SK-N-SH treated with all-trans-retinoic acid at 6 μM for 48 hours (cell line): ENCODE results near the gene PTN.

Experiments used
- ATAC-seq: fragments of 200-7000 bp; cut with Tn5 transposase; 3 replicates; pipeline ENCODE4 v1.9.1; 2020; ENCODE audit warnings: mild to moderate bottlenecking, moderate library complexity
- ARNTL ChIP-seq: fragments of 450-650 bp; formaldehyde crosslinking; IDR thresholded peaks from 2 replicates; pipeline ENCODE4 v1.5.0; 2020; ENCODE audit warnings: low read depth, mild to moderate bottlenecking, moderate library complexity, borderline replicate concordance
- CSDC2 ChIP-seq: fragments of 250-450 bp; sonication (Bioruptor Pico); IDR thresholded peaks from 2 replicates; pipeline ENCODE4 v1.5.0; 2020; ENCODE audit warnings: mild to moderate bottlenecking, moderate library complexity
- ESRRG ChIP-seq: fragments of 250-450 bp; sonication (Bioruptor Pico); IDR thresholded peaks from 2 replicates; pipeline ENCODE4 v1.6.1; 2021; ENCODE audit warnings: mild to moderate bottlenecking
- ISL1 ChIP-seq: fragments of 250-450 bp; sonication (Bioruptor Pico); IDR thresholded peaks from 2 replicates; pipeline ENCODE4 v2.1.2; 2022; ENCODE audit warnings: mild to moderate bottlenecking, moderate library complexity
- OSR1 ChIP-seq: fragments of 250-450 bp; sonication (Bioruptor Pico); IDR thresholded peaks from 2 replicates; pipeline ENCODE4 v1.8.0; 2022; ENCODE audit warnings: moderate library complexity, mild to moderate bottlenecking, inconsistent platforms
- RARB ChIP-seq: fragments of 250-450 bp; sonication (Bioruptor Pico); IDR thresholded peaks from 2 replicates; pipeline ENCODE4 v1.8.0; 2021; ENCODE audit warnings: mild to moderate bottlenecking, moderate library complexity
- SNAI2 ChIP-seq: fragments of 250-450 bp; sonication (Bioruptor Pico); IDR thresholded peaks from 2 replicates; pipeline ENCODE4 v1.5.0; 2020; ENCODE audit warnings: mild to moderate bottlenecking, moderate library complexity
- TCF4 ChIP-seq: fragments of 250-450 bp; sonication (Bioruptor Pico); IDR thresholded peaks from 2 replicates; pipeline ENCODE4 v1.8.0; 2021; ENCODE audit warnings: mild to moderate bottlenecking, moderate library complexity, borderline replicate concordance
- TOX ChIP-seq: fragments of 250-450 bp; sonication (Bioruptor Pico); IDR thresholded peaks from 2 replicates; pipeline ENCODE4 v1.8.0; 2021; ENCODE audit warnings: mild to moderate bottlenecking, moderate library complexity, borderline replicate concordance
- ZC3H10 ChIP-seq: fragments of 250-450 bp; sonication (Bioruptor Pico); IDR thresholded peaks from 2 replicates; pipeline ENCODE4 v1.5.1; 2021; ENCODE audit warnings: mild to moderate bottlenecking, moderate library complexity
- ZFP3 ChIP-seq: fragments of 250-450 bp; sonication (Bioruptor Pico); IDR thresholded peaks from 2 replicates; pipeline ENCODE4 v1.5.0; 2020; ENCODE audit warnings: mild to moderate bottlenecking, moderate library complexity
- ZFP30 ChIP-seq: fragments of 450-650 bp; formaldehyde crosslinking; IDR thresholded peaks from 2 replicates; pipeline ENCODE4 v1.5.0; 2022; ENCODE audit warnings: mild to moderate bottlenecking, moderate library complexity
- ZNF565 ChIP-seq: fragments of 450-650 bp; formaldehyde crosslinking; conservative IDR thresholded peaks from 2 replicates; pipeline ENCODE4 v1.5.0; 2020; ENCODE audit warnings: low read depth, mild to moderate bottlenecking, moderate library complexity
- ZNF8 ChIP-seq: fragments of 450-650 bp; formaldehyde crosslinking; IDR thresholded peaks from 2 replicates; pipeline ENCODE4 v1.5.0; 2020; ENCODE audit warnings: mild to moderate bottlenecking, moderate library complexity
- TF ChIP-seq, protein P1 (sequence below): fragments of 250-450 bp; sonication (Bioruptor Pico); IDR thresholded peaks from 2 replicates; pipeline ENCODE4 v1.8.0; 2021; ENCODE audit warnings: low read depth, mild to moderate bottlenecking, moderate library complexity, borderline replicate concordance
- TF ChIP-seq, protein P2 (sequence below): fragments of 250-450 bp; sonication (Bioruptor Pico); IDR thresholded peaks from 2 replicates; pipeline ENCODE4 v1.5.1; 2020; ENCODE audit warnings: low read depth, mild to moderate bottlenecking, moderate library complexity
- TF ChIP-seq, protein P3 (sequence below): fragments of 250-450 bp; sonication (Bioruptor Pico); IDR thresholded peaks from 2 replicates; pipeline ENCODE4 v1.5.0; 2020; ENCODE audit warnings: mild to moderate bottlenecking, moderate library complexity
- TF ChIP-seq, protein P4 (sequence below): fragments of 250-450 bp; sonication (Bioruptor Pico); IDR thresholded peaks from 2 replicates; pipeline ENCODE4 v1.5.1; 2021; ENCODE audit warnings: mild to moderate bottlenecking, moderate library complexity

PTN gene

DNA sequence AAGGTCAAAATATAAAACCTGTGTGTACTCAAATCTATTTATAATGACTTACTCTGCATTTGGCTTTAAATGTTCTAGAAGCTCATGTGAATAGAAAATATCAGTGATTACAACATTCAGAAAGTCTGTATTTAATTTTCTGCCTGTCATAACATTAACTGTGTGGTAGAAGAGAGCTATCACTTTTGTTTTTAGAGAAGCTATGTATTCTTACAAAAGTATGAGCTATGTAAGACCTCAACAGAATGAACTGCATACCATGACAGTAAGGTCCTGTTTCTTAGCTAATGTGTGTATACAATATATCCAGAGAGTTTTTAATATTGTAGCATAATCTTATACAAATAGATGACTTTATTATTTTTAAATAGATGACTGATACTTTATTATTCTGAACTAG is 61.5 kb downstream of the PTN start:
- TF ChIP-seq SNAI2 (CRISPR knock-in tag) (no peak), ZC3H10 (CRISPR knock-in tag) (no peak), CSDC2 (CRISPR knock-in tag) (no peak)
- TF ChIP-seq, protein P1, sequence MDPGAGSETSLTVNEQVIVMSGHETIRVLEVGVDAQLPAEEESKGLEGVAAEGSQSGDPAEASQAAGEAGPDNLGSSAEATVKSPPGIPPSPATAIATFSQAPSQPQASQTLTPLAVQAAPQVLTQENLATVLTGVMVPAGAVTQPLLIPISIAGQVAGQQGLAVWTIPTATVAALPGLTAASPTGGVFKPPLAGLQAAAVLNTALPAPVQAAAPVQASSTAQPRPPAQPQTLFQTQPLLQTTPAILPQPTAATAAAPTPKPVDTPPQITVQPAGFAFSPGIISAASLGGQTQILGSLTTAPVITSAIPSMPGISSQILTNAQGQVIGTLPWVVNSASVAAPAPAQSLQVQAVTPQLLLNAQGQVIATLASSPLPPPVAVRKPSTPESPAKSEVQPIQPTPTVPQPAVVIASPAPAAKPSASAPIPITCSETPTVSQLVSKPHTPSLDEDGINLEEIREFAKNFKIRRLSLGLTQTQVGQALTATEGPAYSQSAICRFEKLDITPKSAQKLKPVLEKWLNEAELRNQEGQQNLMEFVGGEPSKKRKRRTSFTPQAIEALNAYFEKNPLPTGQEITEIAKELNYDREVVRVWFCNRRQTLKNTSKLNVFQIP (CRISPR knock-in tag), result no peak
- TF ChIP-seq, protein P2, sequence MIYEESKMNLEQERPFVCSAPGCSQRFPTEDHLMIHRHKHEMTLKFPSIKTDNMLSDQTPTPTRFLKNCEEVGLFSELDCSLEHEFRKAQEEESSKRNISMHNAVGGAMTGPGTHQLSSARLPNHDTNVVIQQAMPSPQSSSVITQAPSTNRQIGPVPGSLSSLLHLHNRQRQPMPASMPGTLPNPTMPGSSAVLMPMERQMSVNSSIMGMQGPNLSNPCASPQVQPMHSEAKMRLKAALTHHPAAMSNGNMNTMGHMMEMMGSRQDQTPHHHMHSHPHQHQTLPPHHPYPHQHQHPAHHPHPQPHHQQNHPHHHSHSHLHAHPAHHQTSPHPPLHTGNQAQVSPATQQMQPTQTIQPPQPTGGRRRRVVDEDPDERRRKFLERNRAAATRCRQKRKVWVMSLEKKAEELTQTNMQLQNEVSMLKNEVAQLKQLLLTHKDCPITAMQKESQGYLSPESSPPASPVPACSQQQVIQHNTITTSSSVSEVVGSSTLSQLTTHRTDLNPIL (CRISPR knock-in tag), result no peak
- ATAC-seq, result no peak

DNA sequence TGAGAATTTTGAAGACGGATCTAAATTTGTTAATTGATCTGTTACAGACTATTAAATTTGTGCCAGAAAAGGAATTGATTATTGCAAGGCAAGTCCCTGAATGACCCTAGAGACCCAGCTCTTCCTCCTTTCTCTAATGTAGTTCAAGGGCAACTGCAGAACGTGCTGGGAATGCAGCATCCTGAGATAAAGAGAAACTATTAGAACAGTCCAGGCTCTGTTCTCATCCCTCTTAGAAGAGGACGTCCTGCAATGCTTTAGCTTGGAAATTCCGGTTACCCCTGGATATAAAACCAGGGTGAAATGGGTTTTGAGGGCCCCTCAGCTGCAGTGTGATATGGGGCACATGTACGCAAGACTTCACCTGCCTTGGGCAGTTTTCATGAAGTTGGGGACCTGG is 67.3 kb downstream of the PTN start:
- TF ChIP-seq, protein P2 (CRISPR knock-in tag), result no peak
- TF ChIP-seq ISL1 (CRISPR knock-in tag) (no peak), ZNF8 (no peak), ARNTL (CRISPR knock-in tag) (no peak), ESRRG (no peak), OSR1 (CRISPR knock-in tag) (no peak), TCF4 (no peak), ZFP30 (CRISPR knock-in tag) (no peak), RARB (no peak), ZFP3 (CRISPR knock-in tag) (no peak), ZNF565 (CRISPR knock-in tag) (no peak), CSDC2 (CRISPR knock-in tag) (no peak)
- TF ChIP-seq, protein P3, sequence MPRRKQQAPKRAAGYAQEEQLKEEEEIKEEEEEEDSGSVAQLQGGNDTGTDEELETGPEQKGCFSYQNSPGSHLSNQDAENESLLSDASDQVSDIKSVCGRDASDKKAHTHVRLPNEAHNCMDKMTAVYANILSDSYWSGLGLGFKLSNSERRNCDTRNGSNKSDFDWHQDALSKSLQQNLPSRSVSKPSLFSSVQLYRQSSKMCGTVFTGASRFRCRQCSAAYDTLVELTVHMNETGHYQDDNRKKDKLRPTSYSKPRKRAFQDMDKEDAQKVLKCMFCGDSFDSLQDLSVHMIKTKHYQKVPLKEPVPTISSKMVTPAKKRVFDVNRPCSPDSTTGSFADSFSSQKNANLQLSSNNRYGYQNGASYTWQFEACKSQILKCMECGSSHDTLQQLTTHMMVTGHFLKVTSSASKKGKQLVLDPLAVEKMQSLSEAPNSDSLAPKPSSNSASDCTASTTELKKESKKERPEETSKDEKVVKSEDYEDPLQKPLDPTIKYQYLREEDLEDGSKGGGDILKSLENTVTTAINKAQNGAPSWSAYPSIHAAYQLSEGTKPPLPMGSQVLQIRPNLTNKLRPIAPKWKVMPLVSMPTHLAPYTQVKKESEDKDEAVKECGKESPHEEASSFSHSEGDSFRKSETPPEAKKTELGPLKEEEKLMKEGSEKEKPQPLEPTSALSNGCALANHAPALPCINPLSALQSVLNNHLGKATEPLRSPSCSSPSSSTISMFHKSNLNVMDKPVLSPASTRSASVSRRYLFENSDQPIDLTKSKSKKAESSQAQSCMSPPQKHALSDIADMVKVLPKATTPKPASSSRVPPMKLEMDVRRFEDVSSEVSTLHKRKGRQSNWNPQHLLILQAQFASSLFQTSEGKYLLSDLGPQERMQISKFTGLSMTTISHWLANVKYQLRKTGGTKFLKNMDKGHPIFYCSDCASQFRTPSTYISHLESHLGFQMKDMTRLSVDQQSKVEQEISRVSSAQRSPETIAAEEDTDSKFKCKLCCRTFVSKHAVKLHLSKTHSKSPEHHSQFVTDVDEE (CRISPR knock-in tag), result no peak
- TF ChIP-seq, protein P1 (CRISPR knock-in tag), result no peak
- TF ChIP-seq, protein P4, sequence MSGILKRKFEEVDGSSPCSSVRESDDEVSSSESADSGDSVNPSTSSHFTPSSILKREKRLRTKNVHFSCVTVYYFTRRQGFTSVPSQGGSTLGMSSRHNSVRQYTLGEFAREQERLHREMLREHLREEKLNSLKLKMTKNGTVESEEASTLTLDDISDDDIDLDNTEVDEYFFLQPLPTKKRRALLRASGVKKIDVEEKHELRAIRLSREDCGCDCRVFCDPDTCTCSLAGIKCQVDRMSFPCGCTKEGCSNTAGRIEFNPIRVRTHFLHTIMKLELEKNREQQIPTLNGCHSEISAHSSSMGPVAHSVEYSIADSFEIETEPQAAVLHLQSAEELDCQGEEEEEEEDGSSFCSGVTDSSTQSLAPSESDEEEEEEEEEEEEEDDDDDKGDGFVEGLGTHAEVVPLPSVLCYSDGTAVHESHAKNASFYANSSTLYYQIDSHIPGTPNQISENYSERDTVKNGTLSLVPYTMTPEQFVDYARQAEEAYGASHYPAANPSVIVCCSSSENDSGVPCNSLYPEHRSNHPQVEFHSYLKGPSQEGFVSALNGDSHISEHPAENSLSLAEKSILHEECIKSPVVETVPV (CRISPR knock-in tag), result no peak
- no peak for ATAC-seq

DNA sequence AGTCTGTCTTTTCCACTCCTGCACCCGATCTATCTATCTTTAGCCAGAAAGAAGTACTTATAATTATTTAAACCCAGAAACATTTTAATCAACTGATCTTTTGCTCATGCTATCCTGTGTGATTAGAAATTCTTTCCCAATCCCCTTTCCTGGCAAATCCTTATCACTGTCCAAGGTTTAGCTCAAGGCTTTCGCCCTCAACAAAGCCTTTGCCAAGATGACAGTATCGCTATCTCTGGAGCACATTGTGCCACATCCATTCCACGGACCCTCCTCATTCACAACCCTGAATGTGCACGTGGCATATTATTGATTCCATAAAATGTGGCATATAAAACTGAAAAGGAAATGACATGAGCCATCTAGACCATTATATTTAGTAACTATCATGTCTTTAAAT is 71.3 kb downstream of the PTN start:
- no peak for ATAC-seq
- TF ChIP-seq OSR1 (CRISPR knock-in tag) (no peak), ZNF8 (no peak), ESRRG (no peak), TCF4 (no peak), ZNF565 (CRISPR knock-in tag) (no peak), ZFP30 (CRISPR knock-in tag) (no peak), ISL1 (CRISPR knock-in tag) (no peak), SNAI2 (CRISPR knock-in tag) (no peak), TOX (CRISPR knock-in tag) (no peak)
- TF ChIP-seq, protein P3 (CRISPR knock-in tag), result no peak
- TF ChIP-seq, protein P4 (CRISPR knock-in tag), result no peak
- TF ChIP-seq, protein P1 (CRISPR knock-in tag), result no peak
